Globus pallidus (tissue), 1 donor: ENCODE results near the gene AP1M2.
"Not testable (repeated sequence)": the region's sequence is repeated elsewhere in the genome, so short reads cannot be mapped to it uniquely, and the experiment has no call there.

Experiments
- DNase-seq: peaks from one replicate; pipeline ENCODE4 v3.0.0-alpha.2; 2015; ENCODE audit warnings: low spot score

AP1M2 gene

DNA sequence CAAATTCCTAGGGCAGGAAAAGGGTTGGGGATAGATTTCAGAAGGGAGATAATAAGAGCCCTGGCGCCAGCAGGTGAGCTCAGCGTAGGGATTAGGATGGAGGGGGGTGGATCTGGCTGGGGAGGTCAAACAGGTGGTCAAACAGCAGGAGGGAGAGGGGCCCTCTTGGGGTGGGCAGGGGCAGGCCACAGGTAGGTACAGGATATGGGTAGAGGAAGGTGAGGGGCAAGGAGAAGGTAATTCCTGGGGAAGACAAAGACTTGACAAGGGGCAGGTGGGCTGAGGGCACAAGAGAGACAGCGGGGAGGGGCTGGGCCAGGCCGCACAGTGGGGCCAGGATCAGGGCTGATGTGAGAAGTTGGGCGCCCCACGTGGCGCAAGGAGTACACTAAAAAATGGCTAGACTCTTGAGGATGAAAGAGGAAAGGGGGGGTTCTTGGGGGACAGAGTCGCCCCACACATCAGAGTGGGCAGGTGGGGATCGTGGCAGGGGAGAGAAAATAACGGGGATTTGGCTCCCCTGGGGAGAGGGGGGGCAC, 22.0 kb downstream of the AP1M2 start:
- DNase-seq: no peak

DNA sequence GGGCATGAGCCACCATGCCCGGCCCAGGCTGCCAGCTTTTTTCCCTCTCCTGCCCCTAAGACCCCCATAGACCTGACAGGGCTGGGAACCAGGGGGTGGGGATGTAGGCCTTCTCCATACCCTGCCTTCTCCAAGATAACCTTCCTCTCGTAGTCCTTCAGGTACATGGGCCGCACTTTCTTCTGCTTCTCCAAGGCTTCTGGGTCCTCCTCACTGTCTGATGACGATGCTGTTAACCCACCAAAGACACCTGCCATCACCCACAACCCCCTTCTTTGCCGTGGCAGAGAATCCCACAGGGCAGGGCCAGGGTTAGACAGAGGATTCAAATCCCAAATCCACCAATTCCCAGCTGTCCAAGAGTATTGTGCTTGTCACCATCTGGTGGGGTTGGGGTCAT, 24.5 kb downstream of the AP1M2 start:
- DNase-seq: no peak

DNA sequence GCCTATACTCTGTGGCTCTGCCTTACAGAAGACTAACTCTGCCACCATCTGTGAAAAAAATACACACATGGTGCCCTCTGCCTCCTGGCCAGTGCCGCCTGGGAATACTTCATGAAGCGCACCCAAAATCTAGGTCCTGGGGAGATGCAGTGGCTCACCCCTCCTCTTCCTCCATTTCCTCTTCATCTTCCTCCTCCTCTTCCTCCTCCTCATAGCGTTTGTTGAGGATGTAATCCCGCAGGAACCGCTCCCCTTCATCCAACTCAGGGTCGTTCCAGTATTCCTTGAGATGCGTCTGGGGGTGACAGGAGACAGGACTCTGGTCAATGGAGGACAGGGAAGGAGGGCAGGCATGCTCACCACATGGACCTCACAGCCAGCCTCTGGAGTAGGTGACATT, 27.0 kb downstream of the AP1M2 start:
- DNase-seq: no peak

DNA sequence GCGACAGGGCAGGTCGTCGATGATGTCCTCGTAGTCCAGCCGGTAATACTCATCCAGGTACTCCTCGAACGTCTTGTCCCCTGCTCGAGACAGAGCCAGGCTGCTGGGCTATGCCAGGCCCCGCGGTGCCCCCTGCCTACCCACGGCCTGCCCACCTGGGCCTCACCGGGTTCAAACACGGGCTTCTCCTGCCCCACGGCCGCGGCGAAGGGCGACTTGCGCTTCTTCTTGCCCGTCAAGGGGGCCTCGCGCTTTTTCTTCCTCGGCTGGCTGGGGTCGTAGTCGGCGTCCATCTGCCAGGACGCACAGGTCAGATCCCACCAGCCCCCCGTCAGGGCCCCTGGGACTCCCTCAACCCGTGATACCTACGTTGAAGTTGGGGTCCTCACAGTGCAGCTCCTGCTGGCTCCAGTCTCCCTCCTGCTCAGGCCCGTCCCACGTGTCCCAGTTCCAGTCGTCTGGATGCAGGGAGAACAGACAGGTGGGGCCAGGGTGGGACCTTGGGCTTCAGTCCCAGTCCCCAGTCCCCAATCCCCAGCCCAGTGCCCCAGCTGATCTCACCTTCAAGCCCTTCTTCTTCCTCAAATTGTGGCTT, 29.4 kb downstream of the AP1M2 start:
- DNase-seq: no peak

DNA sequence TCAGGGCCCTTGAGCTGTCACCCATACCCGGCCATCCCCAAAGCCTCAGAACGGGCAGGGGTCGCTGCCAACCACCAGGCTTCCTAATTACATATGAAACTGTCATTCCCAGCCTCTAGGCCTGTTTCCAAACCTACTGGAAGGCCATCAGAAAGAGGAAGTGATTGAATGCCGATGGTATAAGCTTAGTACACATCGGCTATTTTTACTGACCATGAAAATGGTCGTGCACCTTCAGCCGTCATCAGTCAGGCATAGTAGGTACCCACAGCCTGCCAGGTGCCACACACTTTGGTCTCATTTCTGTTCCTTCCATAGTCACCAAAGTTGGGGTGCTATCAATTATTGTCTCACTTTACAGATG, 31.5 kb downstream of the AP1M2 start:
- no peak for DNase-seq

DNA sequence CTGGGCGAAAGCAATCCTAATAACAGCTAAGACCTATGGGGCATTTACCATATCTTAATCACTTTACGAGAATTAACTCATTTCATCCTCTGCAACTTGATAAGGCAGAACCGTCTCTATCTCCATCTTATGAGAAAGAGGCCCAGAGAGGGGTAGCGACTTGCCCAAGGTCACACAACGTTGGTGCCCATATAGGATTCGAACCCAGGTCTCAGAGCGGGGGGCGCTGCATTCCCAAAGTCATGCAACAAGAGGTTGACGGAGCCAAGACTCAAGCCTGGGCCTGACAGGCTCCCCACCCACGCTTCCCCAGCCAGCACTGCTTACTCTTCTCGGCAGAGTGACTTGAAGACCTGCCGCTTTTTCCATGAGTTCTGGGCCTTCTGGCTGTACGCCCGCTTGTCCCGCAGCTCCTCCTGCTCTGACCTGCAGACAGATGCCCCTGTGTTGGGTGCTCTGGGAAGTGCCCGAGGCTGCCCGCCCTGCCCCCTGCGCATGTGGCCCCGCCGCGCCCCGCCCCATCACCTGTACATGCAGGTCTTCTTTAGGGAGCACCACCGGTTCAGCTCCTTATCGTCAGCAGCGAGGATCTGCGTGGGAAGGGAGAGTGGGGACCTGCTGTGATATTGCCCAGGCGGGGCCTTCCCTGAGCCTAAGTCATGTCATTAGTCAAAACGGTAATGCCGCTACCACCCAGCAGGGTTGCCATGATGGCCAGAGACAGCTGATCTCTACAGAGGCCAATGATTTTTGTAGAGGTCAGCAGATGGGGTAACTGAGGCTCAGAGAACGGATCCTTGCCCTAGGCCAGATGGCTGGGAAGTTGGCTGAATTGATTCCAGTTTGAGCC, 32.1 kb downstream of the AP1M2 start:
- DNase-seq: no peak

DNA sequence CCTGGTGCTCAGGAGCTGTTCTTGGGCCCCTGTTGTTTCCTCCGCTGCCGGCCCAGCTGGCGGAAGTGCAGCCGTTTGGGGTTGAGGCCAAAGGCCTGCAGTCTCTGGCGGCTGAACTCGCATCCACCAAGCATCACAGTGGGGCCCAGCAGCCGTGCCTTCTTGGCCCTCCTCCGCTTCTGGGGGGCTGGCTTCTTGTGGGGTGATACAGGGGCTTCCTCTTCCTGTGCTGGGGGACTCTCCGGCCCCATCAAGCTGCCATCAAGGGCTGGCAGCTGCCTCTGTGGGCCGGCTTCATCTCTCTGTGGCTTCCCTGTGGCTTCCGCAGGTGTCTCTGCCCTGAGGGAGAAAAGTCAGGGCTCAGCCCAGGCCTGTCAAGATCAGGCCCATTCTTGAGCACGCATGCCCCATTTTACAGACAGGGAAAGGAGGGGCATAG, 33.1 kb downstream of the AP1M2 start:
- DNase-seq: no peak

DNA sequence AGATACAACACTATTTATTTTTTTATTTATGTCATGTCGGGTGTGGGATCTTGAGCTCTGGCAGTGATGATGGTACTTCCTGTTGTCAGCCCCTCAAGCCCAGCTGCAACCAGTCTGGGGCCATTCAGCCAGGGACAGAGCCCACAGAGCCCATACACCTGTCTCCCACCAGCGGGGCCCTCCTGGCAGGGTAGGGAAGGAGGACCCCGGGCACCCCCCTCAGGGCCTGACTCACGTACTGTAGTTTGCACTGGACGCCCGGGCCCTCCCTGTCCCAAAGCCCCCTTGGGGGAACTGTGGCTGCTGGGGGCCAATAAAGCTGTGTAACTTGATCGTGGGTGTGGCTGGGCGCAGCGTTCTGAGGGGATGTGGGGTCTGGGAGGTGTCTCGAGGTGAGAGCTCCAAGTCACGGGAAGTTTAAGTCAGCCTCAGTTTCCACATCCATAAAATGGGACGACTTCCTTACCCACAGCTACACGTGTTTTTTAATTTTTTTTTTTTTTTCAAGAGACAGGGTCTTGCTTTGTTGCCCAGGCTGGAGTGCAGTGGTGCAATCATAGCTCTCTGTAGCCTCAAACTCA, 33.9 kb downstream of the AP1M2 start:
- no peak for DNase-seq

DNA sequence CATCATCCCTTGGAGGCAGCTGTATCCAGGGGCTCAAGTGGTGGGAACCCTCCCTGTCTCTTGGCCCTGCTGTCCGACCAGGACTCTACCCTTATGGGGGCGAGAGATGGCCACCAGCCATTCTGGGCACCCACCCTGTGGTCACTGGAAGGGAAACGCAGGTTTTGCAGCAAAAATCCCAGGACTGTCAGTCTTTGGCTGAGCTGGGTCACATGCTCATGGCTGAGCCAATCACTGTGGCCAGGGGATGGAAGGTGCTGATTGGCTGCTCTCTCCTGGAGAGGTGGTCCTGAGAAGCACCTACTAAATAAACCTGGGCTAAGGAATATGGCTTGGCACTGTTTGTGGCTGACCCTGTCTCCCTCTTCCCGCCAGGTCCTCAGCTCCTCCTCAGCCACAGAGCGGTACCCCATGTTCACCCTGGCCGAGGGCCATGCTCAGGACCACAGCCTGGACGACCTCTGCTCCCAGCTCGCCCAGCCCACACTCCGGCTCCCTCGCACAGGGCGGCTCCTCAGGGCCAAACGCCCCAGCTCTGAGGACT, 34.5 kb downstream of the AP1M2 start:
- DNase-seq: no peak

DNA sequence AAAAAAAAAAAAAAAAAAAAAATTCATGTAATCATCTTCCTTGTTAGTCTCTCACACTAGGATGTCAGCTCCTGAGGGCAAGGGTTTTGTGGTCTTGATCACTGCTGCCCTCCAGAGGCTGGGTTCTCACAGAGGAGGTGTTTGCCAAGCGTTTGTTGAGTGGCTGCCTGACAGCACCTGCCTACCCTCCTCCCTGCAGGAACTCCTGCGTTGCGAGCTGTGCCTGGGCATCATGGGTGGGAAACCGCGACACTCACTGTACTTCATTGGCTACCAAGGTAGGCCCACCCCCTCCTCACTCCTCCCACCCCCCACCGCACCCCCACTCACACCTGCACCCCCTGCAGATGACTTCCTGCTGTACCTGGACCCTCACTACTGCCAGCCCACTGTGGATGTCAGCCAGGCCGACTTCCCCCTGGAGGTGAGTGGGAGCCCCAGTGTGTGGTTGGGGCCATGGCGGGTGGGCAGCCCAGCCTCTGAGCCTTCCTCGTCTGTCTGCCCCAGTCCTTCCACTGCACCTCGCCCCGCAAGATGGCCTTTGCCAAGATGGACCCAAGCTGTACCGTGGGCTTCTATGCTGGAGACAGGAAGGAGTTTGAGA, 35.3 kb downstream of the AP1M2 start:
- DNase-seq: peak; percentile 14

DNA sequence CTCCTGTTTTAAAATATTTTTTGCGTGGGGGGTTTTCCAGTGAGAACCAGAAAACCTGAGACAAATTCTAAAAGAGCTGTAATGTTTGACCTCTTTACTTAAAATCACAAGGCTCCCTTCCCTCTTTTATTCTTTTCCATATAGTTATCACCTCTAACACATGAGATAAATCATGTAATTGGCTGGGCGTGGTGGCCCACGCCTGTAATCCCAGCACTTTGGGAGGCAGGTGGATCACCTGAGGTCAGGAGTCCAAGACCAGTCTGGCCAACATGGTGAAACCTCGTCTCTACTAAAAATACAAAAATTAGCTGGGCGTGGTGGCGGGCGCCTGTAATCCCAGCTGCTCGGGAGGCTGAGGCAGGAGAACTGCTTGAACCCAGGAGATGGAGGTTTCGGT, 36.1 kb downstream of the AP1M2 start:
- DNase-seq: not testable (repeated sequence)

DNA sequence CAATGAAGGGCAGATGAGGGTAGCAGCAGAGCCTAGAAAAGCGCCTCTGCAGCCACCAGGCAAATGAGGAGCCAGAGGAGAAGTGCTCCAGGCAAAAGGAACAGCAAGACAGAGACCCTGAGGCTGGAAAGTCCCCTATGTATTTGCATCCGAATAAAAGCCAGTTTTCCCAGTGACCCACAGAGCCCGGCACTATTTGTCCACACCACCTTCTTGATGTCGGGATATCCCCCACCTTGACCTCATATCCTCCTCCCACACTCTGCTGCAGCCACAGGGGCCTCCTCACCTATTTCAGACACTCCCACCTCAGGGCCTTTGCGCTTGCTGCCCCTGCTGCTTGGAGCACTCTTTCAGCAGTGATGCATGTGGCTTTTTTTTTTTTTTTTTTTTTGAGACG, 36.8 kb downstream of the AP1M2 start:
- no peak for DNase-seq

DNA sequence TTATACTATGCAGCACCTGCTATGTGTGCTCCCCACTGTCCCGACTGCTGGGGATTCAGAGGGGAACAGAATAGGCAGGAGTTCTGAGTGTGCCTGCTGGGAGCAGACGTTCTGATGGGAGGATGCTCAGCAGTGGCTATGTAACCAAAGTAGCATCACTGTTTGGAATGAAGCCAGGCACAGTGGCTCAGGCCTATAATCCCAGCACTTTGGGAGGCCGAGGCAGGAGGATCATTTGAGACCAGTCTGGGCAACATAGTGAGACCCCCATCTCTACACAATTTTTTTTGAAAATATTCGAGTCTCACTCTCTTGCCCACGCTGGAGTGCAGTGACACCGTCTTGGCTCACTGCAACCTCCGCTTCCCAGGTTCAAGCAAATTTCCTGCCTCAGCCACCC, 37.4 kb downstream of the AP1M2 start:
- no peak for DNase-seq

DNA sequence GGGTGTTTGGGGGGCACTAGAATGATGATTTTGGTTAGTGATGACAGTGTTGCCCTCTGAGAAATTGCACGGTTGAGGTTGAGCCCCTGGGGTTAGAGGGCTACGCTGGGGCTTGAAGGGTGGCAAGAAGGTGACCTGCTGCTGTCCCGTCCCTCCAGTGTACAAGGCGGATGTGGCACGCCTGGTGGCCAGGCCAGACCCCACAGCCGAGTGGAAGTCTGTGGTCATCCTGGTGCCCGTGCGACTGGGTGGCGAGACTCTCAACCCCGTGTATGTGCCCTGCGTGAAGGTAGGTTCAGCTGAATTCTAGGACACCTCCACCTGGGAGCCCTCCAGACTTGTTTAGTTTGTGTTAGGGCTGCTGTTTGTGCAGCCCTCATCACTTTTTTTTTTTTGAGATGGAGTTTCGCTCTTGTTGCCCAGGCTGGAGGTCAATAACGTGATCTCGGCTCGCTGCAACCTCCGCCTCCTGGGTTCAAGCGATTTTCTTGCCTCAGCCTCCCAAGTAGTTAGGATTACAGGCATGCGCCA, 38.3 kb downstream of the AP1M2 start:
- DNase-seq: no peak

DNA sequence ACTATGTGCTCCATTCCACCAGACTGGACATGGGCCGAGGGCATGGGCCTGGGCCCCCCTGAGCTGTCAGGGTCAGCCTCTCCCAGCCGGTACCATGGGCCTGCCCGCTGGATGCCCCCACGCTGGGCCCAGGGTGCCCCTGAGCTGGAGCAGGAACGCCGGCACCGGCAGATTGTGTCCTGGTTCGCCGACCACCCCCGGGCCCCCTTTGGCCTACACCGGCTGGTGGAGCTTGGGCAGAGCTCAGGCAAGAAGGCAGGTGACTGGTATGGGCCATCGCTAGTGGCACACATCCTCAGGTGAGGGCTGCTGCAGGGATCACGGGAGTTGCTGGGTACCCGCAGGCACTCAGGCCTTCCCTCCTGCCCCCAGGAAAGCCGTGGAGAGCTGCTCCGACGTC, 40.3 kb downstream of the AP1M2 start:
- no peak for DNase-seq

DNA sequence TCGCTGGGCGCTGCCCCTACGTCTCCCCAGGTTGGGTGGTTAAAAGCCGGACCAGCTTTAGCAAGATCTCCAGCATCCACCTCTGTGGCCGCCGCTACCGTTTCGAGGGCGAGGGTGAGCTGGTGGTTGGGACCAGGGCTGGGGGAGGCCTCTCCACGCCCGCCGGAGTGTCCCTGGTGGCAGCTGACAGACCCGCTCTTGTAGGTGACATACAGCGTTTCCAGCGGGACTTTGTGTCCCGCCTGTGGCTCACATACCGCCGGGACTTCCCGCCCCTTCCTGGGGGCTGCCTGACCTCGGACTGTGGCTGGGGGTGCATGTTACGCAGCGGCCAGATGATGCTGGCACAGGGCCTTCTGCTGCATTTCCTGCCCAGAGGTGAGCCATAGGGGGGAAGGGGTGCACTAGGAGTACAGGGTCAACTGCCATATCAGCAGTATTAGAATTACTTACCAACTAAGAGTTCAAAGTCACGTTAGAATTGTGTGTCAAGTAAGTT, 42.3 kb downstream of the AP1M2 start:
- no peak for DNase-seq

DNA sequence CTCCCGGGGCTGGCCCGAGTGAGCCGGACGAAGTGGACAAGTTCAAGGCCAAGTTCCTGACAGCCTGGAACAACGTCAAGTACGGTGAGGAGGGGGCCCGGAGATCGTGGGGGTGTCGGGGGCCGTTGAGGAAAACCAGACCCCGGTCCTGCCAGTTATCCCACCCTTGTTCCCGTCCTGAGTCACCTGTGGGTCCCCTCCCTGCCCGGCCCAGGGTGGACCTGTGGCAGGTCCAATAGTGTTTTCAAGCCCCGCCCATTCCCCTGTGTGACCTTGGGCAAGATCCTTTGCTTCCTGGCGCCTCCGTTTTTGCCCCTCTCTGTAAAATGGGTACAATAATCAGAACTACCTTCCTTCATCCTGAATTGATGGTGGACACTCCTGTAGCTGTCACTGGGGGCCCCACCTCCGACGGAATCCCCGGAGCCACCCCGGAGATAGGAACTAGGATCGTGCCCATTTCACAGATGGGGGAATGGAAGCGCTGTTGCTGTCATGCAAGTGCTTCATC, 42.8 kb downstream of the AP1M2 start:
- DNase-seq: no peak

DNA sequence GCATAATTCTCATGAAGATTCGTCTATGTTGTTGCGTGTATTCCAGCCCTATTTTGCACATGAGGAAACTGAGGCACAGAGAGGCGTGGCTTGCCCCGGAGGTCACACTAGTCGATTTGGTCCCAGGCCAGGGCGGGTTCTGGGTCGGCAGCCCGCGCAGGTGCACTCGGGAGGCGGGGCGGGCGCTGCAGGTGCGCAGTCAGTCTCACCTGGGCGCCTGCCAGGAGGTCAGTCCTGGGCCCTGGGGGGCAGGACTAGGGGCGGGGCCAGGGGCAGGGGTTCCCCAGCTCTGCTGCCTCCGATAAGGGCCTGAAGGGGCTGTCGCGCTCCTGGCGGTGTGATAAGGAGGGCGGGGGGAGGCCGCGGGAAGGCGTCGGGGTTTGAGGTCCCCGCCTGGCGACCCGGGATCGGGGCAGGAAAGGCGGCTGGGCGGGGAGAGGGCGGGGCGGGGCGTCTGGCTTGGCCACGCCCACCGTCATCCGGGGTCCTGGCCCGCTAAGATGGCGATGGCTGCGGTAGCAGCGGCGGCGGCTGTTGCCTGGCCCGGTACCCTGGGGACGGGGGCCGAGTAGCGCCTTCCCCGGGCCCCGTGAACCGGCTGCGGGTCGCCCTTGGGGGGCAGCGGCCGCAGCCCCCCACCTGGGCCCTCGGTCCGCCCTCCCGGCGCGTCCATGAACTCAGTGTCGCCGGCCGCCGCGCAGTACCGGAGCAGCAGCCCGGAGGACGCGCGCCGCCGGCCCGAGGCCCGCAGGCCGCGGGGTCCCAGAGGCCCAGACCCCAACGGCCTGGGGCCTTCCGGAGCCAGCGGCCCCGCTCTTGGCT, 43.5 kb downstream of the AP1M2 start, which contains the start of gene ATG4D:
TSS of gene ATG4D (plus strand) at position 485 of the 822 bp plus-strand sequence. CDS start at position 672, 187 bp downstream.
- DNase-seq: peak; percentile 72

DNA sequence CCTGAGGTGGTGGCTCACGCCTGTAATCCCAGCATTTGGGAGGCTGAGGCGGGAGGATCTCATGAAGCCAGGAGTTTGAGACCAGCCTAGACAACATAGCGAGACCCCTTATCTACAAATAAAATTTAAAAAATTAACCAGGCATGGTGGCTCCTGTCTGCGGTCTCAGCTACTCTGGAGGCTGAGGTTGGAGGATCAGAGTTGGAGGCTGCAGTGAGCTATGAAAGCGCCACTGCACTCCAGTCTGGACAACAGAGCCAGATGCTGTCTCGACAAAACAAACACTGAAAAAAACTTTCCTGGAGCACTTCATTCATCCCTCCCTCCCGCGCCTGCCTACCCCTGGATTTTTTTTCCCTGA, 44.1 kb downstream of the AP1M2 start:
- no peak for DNase-seq

DNA sequence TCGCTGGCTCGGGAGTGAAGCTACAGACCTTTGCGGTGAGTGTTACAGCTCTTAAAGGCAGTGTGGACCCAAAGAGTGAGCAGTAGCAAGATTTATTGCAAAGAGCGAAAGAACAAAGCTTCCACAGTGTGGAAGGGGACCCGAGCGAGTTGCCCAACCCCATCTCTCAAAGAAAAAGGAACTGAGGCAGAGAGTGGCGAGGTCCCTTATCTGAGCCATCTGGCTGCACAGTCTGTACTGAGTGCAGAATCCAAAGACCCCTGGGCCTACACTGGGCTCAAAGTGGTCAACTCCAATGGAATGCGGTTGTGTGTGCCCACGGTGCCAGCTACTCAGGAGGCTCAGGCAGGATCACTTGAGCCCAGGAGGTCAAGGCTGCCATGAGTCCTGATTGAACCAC, 48.1 kb downstream of the AP1M2 start:
- not testable (repeated sequence) for DNase-seq
